Measurements from ENCODE around the gene TMEM233.

The TMEM233 gene

GRCh38 chr12:119660076-119660475, 66.5 kb downstream of the TMEM233 start:
- no peak for DNase-seq

DNA sequence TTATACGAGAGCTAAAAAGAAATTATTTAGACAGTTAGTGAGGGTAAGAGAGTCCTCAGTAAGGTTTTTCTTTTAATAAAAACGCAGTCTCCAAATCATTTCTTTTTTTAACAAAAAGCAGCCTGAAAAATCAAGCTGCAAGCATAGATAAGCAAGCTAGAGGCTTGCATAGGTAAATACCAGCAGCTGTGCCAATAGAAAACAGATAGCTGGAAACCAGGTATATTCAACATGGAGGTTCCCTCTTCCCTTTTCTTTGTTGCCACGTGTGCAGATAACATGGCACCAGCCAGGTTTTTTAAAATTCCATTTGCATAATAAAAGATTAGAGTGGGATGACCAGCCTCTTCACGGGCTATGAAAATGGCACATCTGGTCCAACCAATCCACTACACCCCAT, 68.3 kb downstream of the TMEM233 start:
- DNase-seq = no peak

GRCh38 chr12:119664642-119665041, 71.1 kb downstream of the TMEM233 start:
- DNase-seq = no peak

DNA sequence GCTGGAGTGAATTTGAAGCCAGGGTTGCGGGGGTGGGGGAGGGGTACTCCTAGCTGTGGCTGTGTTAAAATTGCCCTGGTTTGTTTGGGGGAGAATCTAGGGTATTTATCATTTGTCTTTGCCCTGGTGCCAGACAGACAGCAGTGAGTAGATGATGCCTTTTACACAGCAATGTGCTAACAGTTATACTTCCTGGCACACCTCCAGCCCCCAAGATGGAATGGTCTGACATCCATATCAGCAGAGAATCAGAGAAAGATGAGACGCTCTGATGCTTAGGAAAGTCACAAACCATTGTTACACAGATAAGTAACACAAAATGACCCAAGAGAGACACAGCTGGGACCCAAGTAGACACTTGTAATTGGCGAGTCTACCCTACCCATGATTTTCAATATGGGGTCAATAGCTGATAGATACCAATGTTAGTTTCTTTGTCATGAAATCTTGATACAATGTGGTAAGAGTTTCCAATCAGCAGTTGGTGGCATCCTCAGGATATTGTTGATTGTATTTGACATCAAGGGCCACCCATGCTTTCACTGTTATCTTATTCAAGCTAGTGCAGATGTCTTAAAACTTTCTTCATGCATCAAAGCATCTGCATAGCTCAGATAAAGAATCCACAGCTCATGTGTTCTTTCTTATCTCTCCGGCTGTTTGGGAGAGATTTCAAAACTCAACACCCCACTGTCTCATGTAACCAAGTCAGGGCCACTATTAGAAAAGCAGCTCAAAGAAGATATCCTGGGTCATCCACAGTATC, 71.8 kb downstream of the TMEM233 start:
- no peak for DNase-seq

DNA sequence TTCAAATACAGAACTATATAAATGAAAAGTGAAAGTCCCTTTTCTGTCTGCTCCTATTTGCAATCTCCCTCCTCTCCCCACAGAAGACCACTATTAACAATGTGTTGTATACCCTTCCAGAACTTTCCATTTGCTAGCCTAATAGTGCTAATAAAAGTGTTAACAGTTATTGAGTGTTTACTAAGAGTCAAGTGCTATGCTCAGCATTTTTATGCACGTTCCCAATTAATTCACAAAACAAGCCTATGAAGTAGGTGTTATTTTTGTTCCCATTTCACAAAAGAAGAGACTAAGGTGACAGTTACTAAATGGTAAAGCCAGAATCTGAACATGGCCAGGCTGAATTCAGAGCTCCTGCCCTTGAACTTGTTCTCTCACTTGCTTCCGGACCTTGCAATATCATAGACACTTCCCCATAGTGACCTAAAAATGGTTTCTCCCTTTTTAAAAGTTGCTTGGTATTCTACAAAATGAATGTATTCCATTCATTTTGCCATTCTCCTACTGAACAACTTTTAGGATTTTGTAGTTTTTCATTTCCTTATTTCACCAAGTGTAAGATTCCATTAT, 72.7 kb downstream of the TMEM233 start:
- DNase-seq = no peak

DNA sequence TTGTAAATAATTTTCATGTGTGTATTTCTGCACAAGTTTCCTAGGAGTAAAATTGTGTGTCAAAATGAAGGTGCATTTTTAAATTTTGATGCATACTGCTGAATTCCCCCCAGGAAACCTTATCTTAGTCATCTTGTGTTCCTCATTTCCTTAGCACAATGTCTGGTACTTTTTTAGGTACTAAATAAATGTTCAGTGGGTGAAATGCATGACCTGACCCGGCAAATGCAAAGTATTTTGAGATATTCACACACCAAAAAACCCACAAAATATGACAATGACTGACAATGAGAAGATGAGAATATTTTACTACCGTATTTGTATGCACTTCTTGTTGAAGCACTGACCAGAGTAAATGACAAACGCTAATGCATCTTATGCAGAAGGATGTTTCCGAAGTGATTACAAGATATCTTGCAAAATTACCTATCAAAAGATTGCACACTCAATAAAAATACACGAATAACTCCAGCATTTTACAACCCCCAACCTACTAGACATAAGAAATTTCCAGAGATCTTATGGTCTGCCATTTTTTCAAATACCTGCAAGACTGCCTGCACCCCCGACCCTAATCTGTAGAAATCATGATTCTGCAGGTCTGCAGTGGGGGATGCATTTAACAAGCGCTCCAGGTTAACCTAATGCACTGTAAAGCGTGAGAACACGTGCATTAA, 73.5 kb downstream of the TMEM233 start:
- no peak for DNase-seq

DNA sequence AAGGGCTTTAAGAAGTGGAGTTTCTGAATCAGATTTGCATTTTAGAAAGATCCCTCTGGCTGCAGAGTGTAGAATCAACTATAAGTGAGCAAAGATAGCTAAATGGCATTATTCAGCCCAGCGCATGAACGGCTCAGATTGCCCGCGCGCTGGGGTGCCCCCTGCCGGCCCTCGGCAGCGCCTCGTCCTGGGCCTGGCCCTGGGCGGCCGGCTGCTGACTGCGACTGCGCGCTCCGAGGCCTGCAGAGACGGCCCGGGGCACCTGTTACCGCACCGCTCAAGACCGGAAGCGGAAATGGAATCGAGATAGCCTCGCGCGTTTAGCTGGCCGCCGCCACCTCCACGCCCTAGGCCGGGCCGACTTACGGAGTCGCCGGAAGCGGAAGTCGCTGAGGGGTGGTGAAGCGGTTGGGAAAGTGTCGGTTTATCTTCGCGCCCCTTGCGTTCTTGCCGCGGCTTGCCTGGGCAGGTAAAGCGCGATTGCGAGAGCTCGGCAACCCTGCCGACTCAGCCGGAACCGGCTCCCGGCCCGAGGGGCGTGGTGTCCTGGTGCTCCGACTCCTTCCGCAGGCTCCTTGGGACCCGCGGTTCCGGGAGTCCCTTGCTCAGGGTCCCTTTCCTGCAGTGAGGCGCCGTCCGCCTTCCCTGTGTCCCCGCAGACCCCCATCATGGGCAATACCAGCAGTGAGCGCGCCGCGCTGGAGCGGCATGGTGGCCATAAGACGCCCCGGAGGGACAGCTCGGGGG, 74.2 kb downstream of the TMEM233 start, which contains the start of gene PRKAB1:
PRKAB1 (plus strand) TSS at position 557 of the 747 bp plus-strand sequence; CDS start at position 669, 112 bp downstream.
- DNase-seq = peak; percentile 99

DNA sequence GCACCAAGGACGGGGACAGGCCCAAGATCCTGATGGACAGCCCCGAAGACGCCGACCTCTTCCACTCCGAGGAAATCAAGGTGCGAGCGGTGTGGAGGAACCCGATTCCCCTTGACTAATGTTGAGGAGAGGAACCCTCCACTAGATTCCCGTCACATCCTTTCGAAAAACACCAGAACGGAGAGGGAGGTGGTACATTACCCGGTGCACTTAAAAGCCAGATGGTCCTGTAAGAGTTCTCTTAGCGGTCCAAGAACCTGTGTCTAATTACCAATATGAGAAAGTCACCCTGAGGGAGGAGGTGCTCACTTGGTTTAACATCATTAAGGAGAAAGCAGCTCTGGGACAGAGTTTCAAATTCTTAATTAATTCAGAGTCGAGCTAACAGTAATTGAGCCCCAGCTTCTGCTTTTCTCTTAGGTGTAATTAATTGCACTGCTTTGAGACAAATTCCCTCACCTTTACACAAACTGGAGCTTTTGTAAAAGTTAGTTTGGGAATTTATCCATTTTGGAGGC, 74.8 kb downstream of the TMEM233 start:
- no peak for DNase-seq

DNA sequence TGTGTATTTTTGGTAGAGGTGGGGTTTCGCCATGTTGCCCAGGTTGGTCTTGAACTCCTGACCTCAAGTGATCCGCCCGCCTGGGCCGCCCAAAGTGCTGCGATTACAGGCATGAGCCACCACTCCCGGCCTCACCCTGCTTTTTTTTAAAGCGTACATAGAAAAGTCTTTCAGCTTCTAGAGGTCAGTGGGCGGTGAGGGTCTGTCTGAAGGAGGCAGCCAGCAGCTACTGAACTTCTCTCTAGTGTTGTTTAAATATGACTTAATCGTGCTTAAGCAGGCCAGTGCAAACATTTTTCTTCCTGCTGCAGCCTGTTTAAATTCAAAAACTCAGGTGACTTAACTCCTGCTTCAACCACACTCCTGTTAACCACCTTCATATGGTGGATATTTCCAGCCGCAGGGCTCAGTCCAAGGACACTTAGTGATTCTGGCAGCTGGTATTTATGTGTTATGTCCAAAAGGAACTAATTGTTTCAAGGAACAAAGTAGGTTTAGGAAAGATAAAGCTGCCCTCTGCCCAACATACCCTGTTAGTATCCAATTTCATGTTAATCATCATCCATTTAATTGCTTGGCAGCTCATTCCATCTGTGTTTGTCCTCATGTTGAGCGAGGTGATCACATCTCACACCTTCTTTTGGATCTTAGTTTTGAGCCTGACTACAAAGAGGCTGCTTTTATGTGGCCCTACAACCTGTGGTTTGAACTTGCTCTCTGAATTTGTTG, 76.3 kb downstream of the TMEM233 start:
- peak; percentile 43 for DNase-seq

- DNase-seq = no peak
Measured at GRCh38 chr12:119671070-119671469, 77.5 kb downstream of the TMEM233 start.

DNA sequence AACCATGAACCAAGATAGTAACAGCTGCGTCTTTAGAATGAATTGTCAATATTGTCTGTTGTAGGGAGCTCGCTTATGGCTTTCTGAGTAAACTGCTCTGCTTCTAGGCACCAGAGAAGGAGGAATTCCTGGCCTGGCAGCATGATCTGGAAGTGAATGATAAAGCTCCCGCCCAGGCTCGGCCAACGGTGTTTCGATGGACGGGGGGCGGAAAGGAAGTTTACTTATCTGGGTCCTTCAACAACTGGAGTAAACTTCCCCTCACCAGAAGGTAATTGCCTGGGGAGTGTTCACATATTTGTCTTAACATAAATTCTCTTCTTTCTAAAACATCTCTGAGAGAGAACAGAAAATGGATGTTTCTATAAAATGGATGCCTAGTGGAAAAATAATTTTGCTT, 78.6 kb downstream of the TMEM233 start:
- DNase-seq = no peak

DNA sequence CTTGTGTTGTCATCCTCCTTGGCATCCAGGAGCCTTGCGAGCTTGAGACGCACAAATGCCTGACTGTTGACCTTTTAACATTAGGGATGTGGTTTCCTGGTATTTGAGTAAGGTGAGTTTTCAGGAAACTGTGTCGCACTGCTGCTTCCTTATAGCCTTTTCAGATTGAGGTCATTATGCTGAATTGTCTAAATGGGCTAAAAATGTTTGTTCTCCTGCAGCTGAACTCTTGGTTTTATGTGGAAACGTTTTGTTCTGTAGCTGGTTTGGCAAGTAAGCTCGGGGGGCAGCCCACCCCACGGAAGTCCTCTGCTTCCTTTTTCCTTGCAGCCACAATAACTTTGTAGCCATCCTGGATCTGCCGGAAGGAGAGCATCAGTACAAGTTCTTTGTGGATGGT, 80.1 kb downstream of the TMEM233 start:
- no peak for DNase-seq

GRCh38 chr12:119674560-119674959, 81.0 kb downstream of the TMEM233 start:
- no peak for DNase-seq

- no peak for DNase-seq
Measured at GRCh38 chr12:119676022-119676421, 82.4 kb downstream of the TMEM233 start.

GRCh38 chr12:119676573-119676972, 83.0 kb downstream of the TMEM233 start:
- DNase-seq = no peak

DNA sequence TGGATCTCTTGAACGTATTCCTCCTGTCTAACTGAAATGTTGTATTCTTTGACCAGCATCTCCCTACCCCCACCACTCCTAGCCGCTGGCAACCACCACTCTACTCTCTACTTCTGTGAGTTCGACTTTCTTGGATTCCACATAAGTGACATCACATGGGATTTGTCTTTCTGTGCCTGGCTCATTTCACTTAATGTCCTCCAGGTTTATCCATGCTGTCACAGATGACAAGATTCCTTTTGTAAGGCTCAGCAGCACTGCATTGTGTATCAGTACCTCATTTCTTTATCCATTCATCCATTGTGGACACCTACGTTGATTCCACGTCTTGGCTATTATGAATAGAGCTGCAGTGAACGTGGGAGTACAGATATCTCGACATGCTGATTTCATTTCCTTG, 84.9 kb downstream of the TMEM233 start:
- DNase-seq = no peak

DNA sequence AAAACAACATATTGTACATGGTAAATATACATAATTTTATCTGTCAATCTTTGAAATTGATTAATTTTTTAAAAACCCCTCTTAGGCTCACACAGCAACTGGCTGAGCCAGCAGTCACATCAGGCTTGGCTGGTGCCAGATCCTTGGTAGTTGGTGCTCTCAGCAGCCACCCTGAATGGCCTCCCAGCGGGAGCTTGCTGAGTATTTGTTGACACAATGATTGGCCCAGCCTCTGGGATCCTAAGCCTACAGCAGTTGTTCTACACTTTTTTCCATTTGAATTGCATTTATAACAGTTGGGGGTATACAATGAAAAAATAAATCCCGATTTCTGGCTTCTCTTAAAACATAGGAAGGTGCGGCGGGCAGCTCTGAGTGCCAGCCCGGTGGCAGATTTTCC, 85.5 kb downstream of the TMEM233 start:
- peak; percentile 56 for DNase-seq

DNA sequence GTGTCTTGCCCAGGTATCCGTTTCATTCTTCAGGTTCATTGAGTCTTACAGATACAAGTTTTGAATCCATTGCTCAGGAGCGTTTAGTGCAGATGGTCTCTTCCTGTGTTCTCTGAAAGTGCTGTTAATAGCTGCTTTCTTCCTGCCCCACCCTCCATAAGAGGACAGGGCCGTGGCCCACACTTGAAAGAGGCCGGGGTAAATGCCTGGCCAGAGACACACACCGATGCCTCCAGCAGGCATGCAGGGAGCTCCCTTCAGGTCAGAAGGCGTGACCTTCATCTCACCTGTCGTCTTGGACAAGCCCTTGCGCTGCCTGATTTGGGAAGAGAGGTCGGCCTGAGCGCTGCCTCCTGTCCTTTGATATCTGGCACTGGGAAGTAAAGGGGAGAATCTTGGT, 85.9 kb downstream of the TMEM233 start:
- no peak for DNase-seq

GRCh38 chr12:119681111-119681510, 87.5 kb downstream of the TMEM233 start:
- DNase-seq = no peak

- DNase-seq = no peak
Measured at GRCh38 chr12:119681728-119682638, 88.4 kb downstream of the TMEM233 start.

DNA sequence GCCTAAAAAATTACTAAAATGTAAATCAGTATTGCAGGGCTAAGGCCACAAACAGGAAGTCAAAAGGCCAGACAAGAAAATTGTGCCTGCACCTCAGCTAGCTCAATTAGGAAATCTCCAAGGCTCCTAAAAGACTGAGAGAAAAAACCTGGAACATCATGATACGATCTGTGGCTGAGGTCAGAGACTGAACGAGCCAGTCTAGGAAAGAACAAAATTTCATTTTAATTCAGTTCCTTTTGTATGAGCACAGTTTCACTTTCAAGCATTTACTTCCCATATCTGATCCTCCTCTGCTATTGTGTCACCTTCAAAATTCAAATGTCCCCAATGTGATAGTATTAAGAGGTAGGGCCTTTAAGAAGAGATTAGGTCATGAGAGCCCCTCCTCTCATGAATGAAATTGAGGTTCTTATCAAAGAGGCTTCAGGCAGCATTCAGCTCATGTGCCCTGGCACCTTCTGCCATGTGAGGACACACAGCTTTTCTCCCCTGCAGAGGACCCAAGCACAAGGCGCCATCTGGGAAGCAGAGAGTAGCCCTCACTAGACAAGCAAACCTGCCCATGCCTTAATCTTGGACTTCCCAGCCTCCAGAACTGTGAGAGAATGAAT, 89.2 kb downstream of the TMEM233 start:
- no peak for DNase-seq
